Measurements from ENCODE around the gene TBCE. TPM values are rescaled to one million over a fixed set of nuclear protein-coding genes. Genes with fewer than 3 reads are reported as not detected.

TBCE gene
- total RNA-seq, 1 donor from 2014 or later: 17.2 TPM

DNA sequence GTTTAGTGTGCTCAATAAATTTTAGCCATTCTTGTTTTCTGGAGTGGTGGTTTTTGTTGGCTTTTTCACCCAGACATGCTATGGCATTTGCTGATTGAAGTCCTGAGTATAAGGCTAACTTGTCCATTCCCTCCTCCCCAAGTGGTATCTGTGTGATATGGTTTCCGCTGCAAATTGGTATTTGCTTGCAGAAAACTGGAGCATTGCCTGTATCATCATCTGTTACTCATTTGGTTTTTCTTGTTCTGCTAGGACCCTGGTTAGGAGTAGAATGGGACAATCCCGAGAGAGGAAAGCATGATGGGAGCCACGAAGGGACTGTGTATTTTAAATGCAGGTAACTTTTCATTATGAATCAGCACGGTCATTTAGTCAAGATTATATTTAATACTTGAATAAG is 34.0 kb downstream of the TBCE start:
- Histone ChIP-seq H3K4me3 (no peak overlapping the region), H3K4me1 (no peaks in the 10 kb centered on the region), H3K36me3 (peaks cover 17% of the 10 kb centered on the region), H3K27ac (replicated peaks) (no peak overlapping the region), H3K27me3 (ENCODE audit: low read depth) (no peaks in the 10 kb centered on the region), H3K9me3 (replicated peaks) (no peaks in the 10 kb centered on the region)
- TF ChIP-seq, protein P1, sequence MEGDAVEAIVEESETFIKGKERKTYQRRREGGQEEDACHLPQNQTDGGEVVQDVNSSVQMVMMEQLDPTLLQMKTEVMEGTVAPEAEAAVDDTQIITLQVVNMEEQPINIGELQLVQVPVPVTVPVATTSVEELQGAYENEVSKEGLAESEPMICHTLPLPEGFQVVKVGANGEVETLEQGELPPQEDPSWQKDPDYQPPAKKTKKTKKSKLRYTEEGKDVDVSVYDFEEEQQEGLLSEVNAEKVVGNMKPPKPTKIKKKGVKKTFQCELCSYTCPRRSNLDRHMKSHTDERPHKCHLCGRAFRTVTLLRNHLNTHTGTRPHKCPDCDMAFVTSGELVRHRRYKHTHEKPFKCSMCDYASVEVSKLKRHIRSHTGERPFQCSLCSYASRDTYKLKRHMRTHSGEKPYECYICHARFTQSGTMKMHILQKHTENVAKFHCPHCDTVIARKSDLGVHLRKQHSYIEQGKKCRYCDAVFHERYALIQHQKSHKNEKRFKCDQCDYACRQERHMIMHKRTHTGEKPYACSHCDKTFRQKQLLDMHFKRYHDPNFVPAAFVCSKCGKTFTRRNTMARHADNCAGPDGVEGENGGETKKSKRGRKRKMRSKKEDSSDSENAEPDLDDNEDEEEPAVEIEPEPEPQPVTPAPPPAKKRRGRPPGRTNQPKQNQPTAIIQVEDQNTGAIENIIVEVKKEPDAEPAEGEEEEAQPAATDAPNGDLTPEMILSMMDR (IDR thresholded peaks at IDR 0.05; ENCODE audit: borderline replicate concordance): no peak
- intact Hi-C loops (cut with micrococcal nuclease): no loop called here
- DNase-seq: no peak

DNA sequence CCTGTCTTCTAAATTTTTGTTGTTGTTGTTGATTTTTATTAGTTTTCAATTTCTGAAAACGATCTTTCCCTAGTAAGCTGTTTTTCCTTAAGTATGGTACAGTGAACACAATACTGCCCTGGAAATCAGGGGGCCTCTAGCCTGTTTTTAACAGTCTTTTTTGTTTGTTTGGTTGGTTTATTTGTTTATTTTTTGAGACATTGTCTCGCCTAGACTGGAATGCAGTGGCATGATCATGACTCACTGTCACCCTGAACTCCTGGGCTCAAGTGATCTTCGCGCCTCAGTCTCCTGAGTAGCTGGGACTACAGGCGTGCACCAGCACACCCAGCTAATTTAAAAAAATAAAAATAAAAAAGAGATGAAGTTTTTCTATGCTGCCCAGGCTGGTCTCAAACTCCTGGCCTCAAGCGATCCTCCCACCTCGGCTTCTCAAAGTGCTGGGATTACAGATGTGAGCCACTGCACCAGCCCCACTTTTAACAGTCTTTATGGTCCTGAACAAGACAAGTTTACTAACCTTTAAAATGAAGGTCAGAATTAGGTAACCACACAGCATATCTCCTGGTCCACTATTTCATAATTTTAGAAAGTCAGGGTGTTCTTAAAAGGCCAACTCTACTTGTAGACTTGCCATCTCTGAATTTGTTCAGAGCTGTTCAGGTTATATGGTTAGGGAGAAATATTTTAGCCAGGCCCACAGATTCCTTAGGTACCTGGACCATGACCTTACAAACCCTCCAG is 35.4 kb downstream of the TBCE start:
- Histone ChIP-seq H3K9me3 (replicated peaks) (no peaks in the 10 kb centered on the region), H3K4me3 (no peak overlapping the region), H3K4me1 (no peaks in the 10 kb centered on the region), H3K36me3 (peaks cover 17% of the 10 kb centered on the region), H3K27ac (replicated peaks) (no peak overlapping the region), H3K27me3 (ENCODE audit: low read depth) (no peaks in the 10 kb centered on the region)
- intact Hi-C loops (cut with micrococcal nuclease): no loop called here
- TF ChIP-seq, protein P1 (IDR thresholded peaks at IDR 0.05; ENCODE audit: borderline replicate concordance): no peak
- no peak for DNase-seq

DNA sequence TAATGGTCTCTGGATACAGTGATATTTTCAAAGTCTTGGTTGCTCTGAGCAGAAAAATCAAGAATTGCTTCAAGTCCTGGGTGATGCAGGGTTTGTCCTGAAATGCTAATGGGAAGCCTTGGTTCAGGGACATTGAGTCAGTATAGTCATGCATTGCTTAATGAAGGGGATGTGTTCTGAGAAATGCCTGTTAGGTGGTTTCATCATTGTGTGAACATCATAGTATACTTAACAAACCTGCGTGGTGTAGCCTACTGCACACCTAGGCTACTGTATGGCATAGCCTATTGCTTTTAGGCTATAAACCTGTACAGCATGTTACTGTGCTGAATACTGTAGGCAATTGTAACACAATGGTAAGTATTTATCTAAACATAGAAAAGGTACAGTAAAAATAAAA is 36.4 kb downstream of the TBCE start:
- H3K27ac ChIP-seq (replicated peaks): no peak overlapping the region
- no peak overlapping the region for H3K4me3 ChIP-seq
- no peaks in the 10 kb centered on the region for H3K27me3 ChIP-seq (ENCODE audit: low read depth)
- H3K9me3 ChIP-seq (replicated peaks): no peaks in the 10 kb centered on the region
- TF ChIP-seq, protein P1 (IDR thresholded peaks at IDR 0.05; ENCODE audit: borderline replicate concordance): no peak
- intact Hi-C loops (cut with micrococcal nuclease): no loop called here
- H3K4me1 ChIP-seq: peaks cover 4% of the 10 kb centered on the region
- peaks cover 17% of the 10 kb centered on the region for H3K36me3 ChIP-seq
- DNase-seq: no peak

- H3K4me1 ChIP-seq: peaks cover 10% of the 10 kb centered on the region
- H3K9me3 ChIP-seq (replicated peaks): no peaks in the 10 kb centered on the region
- TF ChIP-seq, protein P1 (IDR thresholded peaks at IDR 0.05; ENCODE audit: borderline replicate concordance): no peak
- intact Hi-C loops (cut with micrococcal nuclease): no loop called here
- no peak overlapping the region for H3K27ac ChIP-seq (replicated peaks)
- H3K4me3 ChIP-seq: no peak overlapping the region
- peaks cover 17% of the 10 kb centered on the region for H3K36me3 ChIP-seq
- DNase-seq: no peak
- H3K27me3 ChIP-seq (ENCODE audit: low read depth): no peaks in the 10 kb centered on the region
Measured at GRCh38 chr1:235404190-235404589, 37.0 kb downstream of the TBCE start.

DNA sequence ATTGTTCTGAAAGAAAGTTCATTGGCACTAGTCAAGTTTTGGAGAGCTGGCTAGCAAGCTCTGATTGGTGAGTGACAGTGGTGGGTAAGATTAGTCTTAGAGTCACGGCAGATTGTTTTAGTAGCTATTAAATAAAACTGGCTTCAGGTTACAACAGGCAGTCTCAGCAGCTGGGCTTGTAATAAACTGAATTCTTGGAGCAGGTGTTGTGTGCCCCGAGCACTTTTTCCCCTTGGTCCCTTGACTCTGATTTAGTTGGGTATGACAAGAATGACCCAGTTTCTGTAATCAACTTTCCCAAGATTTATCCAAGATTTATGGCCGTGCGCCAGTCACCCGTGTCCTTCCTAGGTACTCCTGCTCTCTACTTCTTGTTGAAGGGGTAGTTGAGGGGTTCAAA is 40.2 kb downstream of the TBCE start:
- H3K27ac ChIP-seq (replicated peaks): no peak overlapping the region
- H3K9me3 ChIP-seq (replicated peaks): no peaks in the 10 kb centered on the region
- H3K4me3 ChIP-seq: no peak overlapping the region
- H3K27me3 ChIP-seq (ENCODE audit: low read depth): no peaks in the 10 kb centered on the region
- peaks cover 15% of the 10 kb centered on the region for H3K36me3 ChIP-seq
- H3K4me1 ChIP-seq: peaks cover 20% of the 10 kb centered on the region
- intact Hi-C loops (cut with micrococcal nuclease): no loop called here
- TF ChIP-seq, protein P1 (IDR thresholded peaks at IDR 0.05; ENCODE audit: borderline replicate concordance): no peak
- DNase-seq: no peak
